SK-N-SH (cell line): Measurements from ENCODE around the gene PXN. TPM values are rescaled to one million over a fixed set of nuclear protein-coding genes. Genes with fewer than 3 reads are reported as not detected.

ENCODE experiments used
- CTCF ChIA-PET: fragments of 300-600, 350-600 bp; formaldehyde crosslinking; extraction: SDS; loops from one replicate; lab custom pipeline; 2021; lab: Yijun Ruan, JAX
- POLR2A ChIA-PET: fragments of 350-600 bp; sonication (Branson Sonifier 250); formaldehyde crosslinking; extraction: SDS; loops from one replicate; lab custom pipeline; 2020; ENCODE audit warnings: antibody characterized with exemption, inconsistent platforms; lab: Yijun Ruan, JAX
- DNase-seq: peaks from one replicate; pipeline ENCODE4 v3.0.0; 2012
- H2AFZ ChIP-seq: fragments of 200-600 bp; sonication (generic); 2 replicates; pipeline ENCODE4 v1.8.1; 2016; ENCODE audit warnings: antibody characterized with exemption, mild to moderate bottlenecking, low read depth
- H3F3A ChIP-seq: fragments of 200-600 bp; sonication (generic); replicated peaks from 2 replicates; pipeline ENCODE3; 2016; ENCODE audit warnings: antibody characterized with exemption, mild to moderate bottlenecking; ENCODE audit not compliant: insufficient read depth
- H3K27ac ChIP-seq, 2 experiments: fragments of 200-500 bp in 1 of 2; fragments of 200-600 bp in 1 of 2; sonication (Bioruptor generic) in 1 of 2; sonication (generic), shearing (Covaris generic) in 1 of 2; 2 replicates each; pipeline versions ENCODE4 v1.5.1 to v1.6.1; 2014 to 2016; ENCODE audit warnings: low read depth in 2 of 2, inconsistent platforms in 1 of 2, low read length in 1 of 2, mild to moderate bottlenecking in 1 of 2, mixed read lengths in 1 of 2
- H3K27me3 ChIP-seq: fragments of 200-600 bp; sonication (generic), shearing (Covaris generic); 2 replicates; pipeline ENCODE4 v1.6.1; 2016; ENCODE audit warnings: mixed run types; ENCODE audit not compliant: insufficient read depth
- H3K36me3 ChIP-seq, 2 experiments: fragments of 200-500 bp in 1 of 2; fragments of 200-600 bp in 1 of 2; sonication (Bioruptor generic) in 1 of 2; sonication (generic) in 1 of 2; replicated peaks in 1 of 2; 2 replicates each; pipeline versions ENCODE3 to v1.5.1; 2014 to 2016; ENCODE audit warnings: low read length in 1 of 2, mild to moderate bottlenecking in 1 of 2; ENCODE audit not compliant: insufficient read depth in 2 of 2, control insufficient read depth in 1 of 2
- H3K4me1 ChIP-seq, 2 experiments: fragments of 200-500 bp in 1 of 2; fragments of 200-600 bp in 1 of 2; sonication (Bioruptor generic) in 1 of 2; sonication (generic), shearing (Covaris generic) in 1 of 2; 2 replicates each; pipeline versions ENCODE4 v1.5.1 to v1.6.1; 2014 to 2016; ENCODE audit warnings: low read depth in 1 of 2, low read length in 1 of 2, mixed run types in 1 of 2; ENCODE audit not compliant: insufficient read depth in 2 of 2, control insufficient read depth in 1 of 2
- H3K4me2 ChIP-seq: fragments of 200-600 bp; sonication (generic), shearing (Covaris generic); 2 replicates; pipeline ENCODE4 v1.6.1; 2017; ENCODE audit warnings: mixed run types
- H3K4me3 ChIP-seq, 2 experiments: fragments of 200-500 bp in 1 of 2; fragments of 200-600 bp in 1 of 2; sonication (Bioruptor generic) in 1 of 2; sonication (generic), shearing (Covaris generic) in 1 of 2; 2 replicates each; pipeline versions ENCODE4 v1.5.1 to v1.8.1; 2014 to 2016; ENCODE audit warnings: low read depth in 2 of 2, inconsistent platforms in 1 of 2, low read length in 1 of 2, mild to moderate bottlenecking in 1 of 2, mixed read lengths in 1 of 2, moderate library complexity in 1 of 2
- H3K79me2 ChIP-seq: fragments of 200-600 bp; sonication (generic); 2 replicates; pipeline ENCODE4 v1.8.1; 2017; ENCODE audit warnings: mild to moderate bottlenecking; ENCODE audit not compliant: insufficient read depth
- H3K9ac ChIP-seq: fragments of 200-600 bp; sonication (generic); 2 replicates; pipeline ENCODE4 v1.6.1; 2017; ENCODE audit warnings: mixed run types
- H3K9me2 ChIP-seq: fragments of 200-600 bp; sonication (generic); 2 replicates; pipeline ENCODE4 v1.6.1; 2017; ENCODE audit warnings: mixed run types
- H3K9me3 ChIP-seq: fragments of 200-600 bp; sonication (generic); 2 replicates; pipeline ENCODE4 v1.6.1; 2017; ENCODE audit warnings: mixed run types, mild to moderate bottlenecking, moderate library complexity
- H4K20me1 ChIP-seq: fragments of 200-600 bp; sonication (generic); 2 replicates; pipeline ENCODE4 v1.6.1; 2017; ENCODE audit warnings: mild to moderate bottlenecking, mixed run types; ENCODE audit not compliant: insufficient read depth
- CHD2 ChIP-seq: fragments of 150-350 bp; IDR thresholded peaks from 2 replicates; pipeline ENCODE4 v1.6.1; 2018; ENCODE audit warnings: low read length; ENCODE audit not compliant: partially characterized antibody
- ELF1 ChIP-seq: IDR thresholded peaks from 2 replicates; pipeline ENCODE4 v1.4.0; 2012
- EZH2phosphoT487 ChIP-seq: fragments of 200-600 bp; sonication (generic); IDR thresholded peaks from 2 replicates; pipeline ENCODE4 v1.6.1; 2017; ENCODE audit warnings: low read depth, mixed run types, mild to moderate bottlenecking, antibody characterized with exemption, moderate library complexity, borderline replicate concordance
- FOSL2 ChIP-seq: IDR thresholded peaks from 2 replicates; pipeline ENCODE4 v1.4.0; 2012; ENCODE audit warnings: low read depth, mild to moderate bottlenecking, moderate library complexity, borderline replicate concordance
- FOXJ3 ChIP-seq: sonication (generic); formaldehyde crosslinking; IDR thresholded peaks from 2 replicates; pipeline ENCODE4 v1.5.1; 2020; ENCODE audit warnings: mild to moderate bottlenecking, missing genetic modification reagents
- GABPA ChIP-seq: IDR thresholded peaks from 2 replicates; pipeline ENCODE4 v1.4.0; 2012; ENCODE audit warnings: low read depth, mild to moderate bottlenecking
- JUND ChIP-seq: IDR thresholded peaks from 2 replicates; pipeline ENCODE4 v1.4.0; 2012
- MAX ChIP-seq: IDR thresholded peaks from 2 replicates; pipeline ENCODE4 v1.4.0; 2012; ENCODE audit warnings: low read depth
- MEF2A ChIP-seq: IDR thresholded peaks from 2 replicates; pipeline ENCODE4 v1.4.0; 2012; ENCODE audit warnings: low read depth, borderline replicate concordance
- MXI1 ChIP-seq: IDR thresholded peaks from 2 replicates; pipeline ENCODE4 v1.6.1; 2012; ENCODE audit warnings: mild to moderate bottlenecking, low read depth, low read length, improper control_type of control experiment
- NFIC ChIP-seq: IDR thresholded peaks from 2 replicates; pipeline ENCODE4 v1.4.0; 2012; ENCODE audit warnings: borderline replicate concordance
- POLR2AphosphoS5 ChIP-seq: IDR thresholded peaks from 2 replicates; pipeline ENCODE4 v1.6.1; 2012; ENCODE audit warnings: low read depth, low read length
- RCOR1 ChIP-seq: fragments of 150-350 bp; IDR thresholded peaks from 2 replicates; pipeline ENCODE4 v1.6.1; 2017; ENCODE audit warnings: antibody characterized with exemption, low read length
- REST ChIP-seq: IDR thresholded peaks from 2 replicates; pipeline ENCODE4 v1.6.1; 2012; ENCODE audit warnings: mild to moderate bottlenecking, low read depth, low read length, moderate library complexity
- SMC3 ChIP-seq: IDR thresholded peaks from 2 replicates; pipeline ENCODE4 v1.6.1; 2012; ENCODE audit warnings: low read depth, low read length, improper control_type of control experiment
- YY1 ChIP-seq: IDR thresholded peaks from 2 replicates; pipeline ENCODE4 v1.4.0; 2012; ENCODE audit warnings: low read depth, mild to moderate bottlenecking
- ZBTB33 ChIP-seq: IDR thresholded peaks from 2 replicates; pipeline ENCODE4 v1.4.0; 2012; ENCODE audit warnings: low read depth, borderline replicate concordance
- WGBS: methylation state at CpG from one replicate; pipeline ENCODE4 v1.1.6; 2017; ENCODE audit warnings: low lambda C conversion rate; 5-methylcytosine and 5-hydroxymethylcytosine counted together
- polyA plus RNA-seq, 3 experiments: library from polyadenylated mRNA; depleted of rRNA; stranded (reverse); fragments of >200 nt; gene quantifications; 2 replicates each; pipeline ENCODE4 v1.2.3, GENCODE V29; 2012
- TF ChIP-seq, protein P1 (sequence below): fragments of 200-600 bp; sonication (generic); IDR thresholded peaks from 2 replicates; pipeline ENCODE4 v1.6.1; 2017; ENCODE audit warnings: antibody characterized with exemption, mild to moderate bottlenecking, moderate library complexity
- TF ChIP-seq, protein P2 (sequence below): IDR thresholded peaks from 2 replicates; pipeline ENCODE4 v1.4.0; 2012; ENCODE audit warnings: low read depth, borderline replicate concordance

Gene PXN
- polyA plus RNA-seq, 1 of the 3 experiments (the other 2 are of a cell fraction) = 89.0 TPM

DNA sequence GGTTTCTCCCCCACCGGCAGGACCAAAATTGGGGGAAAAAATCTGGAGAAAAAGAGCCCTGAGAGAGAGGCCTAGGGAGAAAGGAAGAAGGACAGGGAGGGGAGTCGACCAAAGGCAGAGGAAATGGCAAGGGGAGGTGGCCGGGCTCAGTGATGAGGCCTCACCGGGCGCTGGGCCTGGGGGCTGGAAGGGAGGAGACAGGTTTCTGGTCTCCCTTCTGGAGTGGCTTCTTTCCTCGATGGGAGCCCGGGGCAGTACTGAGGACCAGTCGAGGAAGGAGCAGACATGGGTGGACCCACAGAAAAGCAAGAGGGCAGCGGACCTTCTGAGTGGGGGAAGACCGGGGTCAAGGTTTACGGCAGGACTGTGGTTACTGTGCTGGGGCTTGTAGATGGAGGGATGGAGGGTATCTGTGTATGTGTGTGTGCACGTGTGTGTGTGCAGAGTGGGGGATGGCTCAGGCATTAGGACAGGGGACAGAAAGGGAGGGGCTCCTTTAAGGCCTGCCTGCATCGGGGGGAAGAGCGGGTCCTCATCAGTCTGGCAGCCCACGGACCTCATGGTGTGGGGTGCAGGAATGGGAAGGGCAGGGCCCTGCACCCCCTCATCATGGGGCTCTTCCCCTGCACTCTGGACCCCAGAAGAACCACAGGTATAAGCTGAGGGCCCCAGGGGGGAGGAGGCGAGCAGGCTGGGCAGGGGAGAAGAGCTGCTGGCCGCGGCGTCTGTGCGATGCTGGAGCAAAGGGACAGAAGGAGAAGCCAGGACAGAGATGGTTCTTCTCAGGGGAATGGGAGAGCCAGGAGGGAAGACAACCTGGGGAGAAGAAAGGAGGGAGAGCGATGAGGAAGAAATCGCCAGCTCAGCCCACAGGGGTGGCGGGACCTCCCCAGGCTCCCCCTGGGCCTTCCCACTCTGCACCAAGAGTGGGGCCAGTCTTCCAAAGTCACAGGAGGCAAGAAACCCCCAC lies 49.5 kb downstream of the PXN start:
- POLR2A ChIA-PET = interaction anchor here (1.1 kb wide), 1 partner anchor 15 kb away, joined by 8 read pairs; the partner anchor contains the start of gene RPLP0

DNA sequence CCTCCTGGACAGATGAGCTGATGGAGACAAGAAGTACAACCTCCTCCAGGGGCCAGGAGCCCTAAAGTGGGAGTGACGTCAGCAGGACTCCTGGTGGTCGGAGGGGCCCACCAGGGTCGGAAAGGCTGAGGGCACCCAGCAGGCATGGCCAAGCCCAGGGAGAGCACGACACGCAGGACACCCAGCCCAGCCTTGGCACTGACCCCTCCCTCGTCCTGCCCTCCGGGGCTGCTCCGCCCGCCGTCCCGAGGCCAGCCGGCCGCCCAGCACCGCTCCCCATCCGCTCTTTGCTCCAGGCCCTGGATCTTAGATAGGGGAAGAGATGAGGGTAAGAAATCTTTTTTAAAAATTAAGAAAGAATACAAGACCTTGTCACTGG lies 50.2 kb downstream of the PXN start:
- no peaks in the 10 kb centered on the region for H3K9me3 ChIP-seq
- no peaks in the 10 kb centered on the region for H3K9me2 ChIP-seq
- H3K27me3 ChIP-seq = no peaks in the 10 kb centered on the region
- peaks cover 21% of the 10 kb centered on the region; the same call in 1 of the 2 replicates for H3K79me2 ChIP-seq
- no peak for DNase-seq
- CTCF ChIA-PET = interaction anchor here (18.6 kb wide), 1 partner anchor 47 kb away, joined by 618 read pairs; the partner anchor contains the start of gene PXN
- H3K36me3 ChIP-seq = peaks cover 48 to 85% of the 10 kb centered on the region in 2 experiments
- no peaks in the 10 kb centered on the region for H4K20me1 ChIP-seq
- H3K4me1 ChIP-seq = no peaks in the 10 kb centered on the region
- no peak overlapping the region for H3K9ac ChIP-seq
- H3K27ac ChIP-seq = no peak overlapping the region
- no peak overlapping the region for H2AFZ ChIP-seq
- no peak overlapping the region for H3K4me3 ChIP-seq
- no peak overlapping the region for H3K4me2 ChIP-seq
- 92% methylated on average over 15 of the region's 15 CpGs for WGBS
- POLR2A ChIA-PET = no interaction called here
- H3F3A ChIP-seq = peaks cover 10% of the 10 kb centered on the region
- no peak for TF ChIP-seq MAX
- TF ChIP-seq, protein P1, sequence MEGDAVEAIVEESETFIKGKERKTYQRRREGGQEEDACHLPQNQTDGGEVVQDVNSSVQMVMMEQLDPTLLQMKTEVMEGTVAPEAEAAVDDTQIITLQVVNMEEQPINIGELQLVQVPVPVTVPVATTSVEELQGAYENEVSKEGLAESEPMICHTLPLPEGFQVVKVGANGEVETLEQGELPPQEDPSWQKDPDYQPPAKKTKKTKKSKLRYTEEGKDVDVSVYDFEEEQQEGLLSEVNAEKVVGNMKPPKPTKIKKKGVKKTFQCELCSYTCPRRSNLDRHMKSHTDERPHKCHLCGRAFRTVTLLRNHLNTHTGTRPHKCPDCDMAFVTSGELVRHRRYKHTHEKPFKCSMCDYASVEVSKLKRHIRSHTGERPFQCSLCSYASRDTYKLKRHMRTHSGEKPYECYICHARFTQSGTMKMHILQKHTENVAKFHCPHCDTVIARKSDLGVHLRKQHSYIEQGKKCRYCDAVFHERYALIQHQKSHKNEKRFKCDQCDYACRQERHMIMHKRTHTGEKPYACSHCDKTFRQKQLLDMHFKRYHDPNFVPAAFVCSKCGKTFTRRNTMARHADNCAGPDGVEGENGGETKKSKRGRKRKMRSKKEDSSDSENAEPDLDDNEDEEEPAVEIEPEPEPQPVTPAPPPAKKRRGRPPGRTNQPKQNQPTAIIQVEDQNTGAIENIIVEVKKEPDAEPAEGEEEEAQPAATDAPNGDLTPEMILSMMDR = no peak
- TF ChIP-seq REST = no peak
- no peak for TF ChIP-seq NFIC

More for the DNA sequence above, 49.5 kb downstream of the PXN start:
- WGBS = 88% methylated on average over 20 of the region's 23 CpGs
- H3F3A ChIP-seq = peaks cover 5% of the 10 kb centered on the region
- H3K79me2 ChIP-seq = peaks cover 28% of the 10 kb centered on the region; the same call in 1 of the 2 replicates
- DNase-seq = no peak
- H3K9me3 ChIP-seq = no peaks in the 10 kb centered on the region
- H3K4me2 ChIP-seq = no peak overlapping the region
- no peak for TF ChIP-seq MXI1
- TF ChIP-seq SMC3 = no peak
- no peak for TF ChIP-seq RCOR1
- no peak for TF ChIP-seq NFIC
- TF ChIP-seq, protein P2, sequence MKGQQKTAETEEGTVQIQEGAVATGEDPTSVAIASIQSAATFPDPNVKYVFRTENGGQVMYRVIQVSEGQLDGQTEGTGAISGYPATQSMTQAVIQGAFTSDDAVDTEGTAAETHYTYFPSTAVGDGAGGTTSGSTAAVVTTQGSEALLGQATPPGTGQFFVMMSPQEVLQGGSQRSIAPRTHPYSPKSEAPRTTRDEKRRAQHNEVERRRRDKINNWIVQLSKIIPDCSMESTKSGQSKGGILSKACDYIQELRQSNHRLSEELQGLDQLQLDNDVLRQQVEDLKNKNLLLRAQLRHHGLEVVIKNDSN = no peak
- no peak for TF ChIP-seq MEF2A
- TF ChIP-seq YY1 = no peak
- TF ChIP-seq CHD2 = no peak
- no peak for TF ChIP-seq GABPA
- TF ChIP-seq ZBTB33 = no peak
- TF ChIP-seq FOSL2 = no peak
- TF ChIP-seq JUND = no peak
- no peak for TF ChIP-seq EZH2phosphoT487
- no peak for TF ChIP-seq ELF1
- TF ChIP-seq POLR2AphosphoS5 = no peak
- TF ChIP-seq FOXJ3 (CRISPR knock-in tag) = no peak
- TF ChIP-seq, all 33 proteins: peak for 0
- no peaks in the 10 kb centered on the region for H3K27me3 ChIP-seq
- no peak overlapping the region for H2AFZ ChIP-seq
- H3K9ac ChIP-seq = no peak overlapping the region
- no peaks in the 10 kb centered on the region for H3K9me2 ChIP-seq
- H4K20me1 ChIP-seq = no peaks in the 10 kb centered on the region
- CTCF ChIA-PET = interaction anchor here (0.7 to 18.6 kb wide), 4 partner anchors 13 to 92 kb away, joined by 4 to 618 read pairs (median 36); partner anchors contain the start of genes PXN and RPLP0
- no peak overlapping the region for H3K27ac ChIP-seq
- no peaks in the 10 kb centered on the region for H3K4me1 ChIP-seq
- peaks cover 41 to 85% of the 10 kb centered on the region in 2 experiments for H3K36me3 ChIP-seq
- H3K4me3 ChIP-seq = no peak overlapping the region
